Measurements from ENCODE around the gene RFC3. TPM values are rescaled to one million over a fixed set of nuclear protein-coding genes. Genes with fewer than 3 reads are reported as not detected.

RFC3 gene
- total and polyA plus RNA-seq, 2 of the 13 experiments (the other 11 are each of a cell fraction or from before 2014, with no cell fraction given) = 16.0 to 55.7 TPM

DNA sequence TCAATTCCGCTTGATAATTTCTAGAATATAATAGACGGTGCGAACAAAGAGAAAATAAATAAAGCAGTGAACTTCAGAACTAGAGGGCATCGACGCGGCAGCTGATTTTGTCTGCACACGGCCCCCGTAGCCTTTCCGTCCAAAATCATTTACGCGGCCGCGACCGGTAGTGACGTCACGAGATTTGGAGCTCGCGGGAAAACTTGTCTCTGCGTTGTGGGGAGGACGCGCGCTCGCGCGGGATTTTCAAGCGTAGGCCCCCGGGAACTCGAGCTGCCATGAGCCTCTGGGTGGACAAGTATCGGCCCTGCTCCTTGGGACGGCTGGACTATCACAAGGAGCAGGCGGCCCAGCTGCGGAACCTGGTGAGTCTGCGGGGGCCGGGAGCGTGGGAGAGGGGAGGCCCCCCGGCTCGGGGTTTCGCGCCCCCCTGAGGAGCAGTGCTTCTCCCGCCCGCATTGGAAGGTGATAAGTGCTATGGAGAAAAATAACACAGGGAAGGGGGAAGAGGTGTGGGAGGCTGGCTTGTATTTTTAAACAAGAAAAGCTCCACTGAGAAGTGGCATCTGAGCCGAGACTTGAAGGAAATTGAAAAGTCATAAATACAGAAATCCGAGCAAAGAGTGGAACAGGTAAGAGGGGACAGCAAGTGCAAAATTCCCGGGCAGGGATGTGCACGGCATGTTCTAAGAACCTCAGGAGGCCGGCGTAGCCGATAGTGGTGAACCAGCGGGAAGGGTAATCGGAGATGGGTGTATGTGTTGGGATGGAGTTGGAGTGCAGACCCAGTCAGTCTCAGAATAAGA lies at the start of gene RFC3 (continued):
- no peak for TF ChIP-seq ZNF619 (CRISPR knock-in tag; IDR thresholded peaks at IDR 0.05)
- TF ChIP-seq ZNF234 (CRISPR knock-in tag; conservative IDR thresholded peaks at IDR 0.05) = no peak
- TF ChIP-seq, protein P1, sequence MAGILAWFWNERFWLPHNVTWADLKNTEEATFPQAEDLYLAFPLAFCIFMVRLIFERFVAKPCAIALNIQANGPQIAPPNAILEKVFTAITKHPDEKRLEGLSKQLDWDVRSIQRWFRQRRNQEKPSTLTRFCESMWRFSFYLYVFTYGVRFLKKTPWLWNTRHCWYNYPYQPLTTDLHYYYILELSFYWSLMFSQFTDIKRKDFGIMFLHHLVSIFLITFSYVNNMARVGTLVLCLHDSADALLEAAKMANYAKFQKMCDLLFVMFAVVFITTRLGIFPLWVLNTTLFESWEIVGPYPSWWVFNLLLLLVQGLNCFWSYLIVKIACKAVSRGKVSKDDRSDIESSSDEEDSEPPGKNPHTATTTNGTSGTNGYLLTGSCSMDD (CRISPR knock-in tag; IDR thresholded peaks at IDR 0.05) = no peak
- TF ChIP-seq NCOR1 (IDR thresholded peaks at IDR 0.05; ENCODE audit: borderline replicate concordance, low read length) = peak; percentile 49; the same call in 1 of the 2 replicates
- TF ChIP-seq STAG1 (CRISPR knock-in tag; IDR thresholded peaks at IDR 0.05) = no peak
- peak; percentile 97 for TF ChIP-seq HOXA3 (CRISPR knock-in tag; IDR thresholded peaks at IDR 0.05)
- peak; percentile 41 for TF ChIP-seq TEAD3 (CRISPR knock-in tag; optimal IDR thresholded peaks at IDR 0.05; ENCODE audit: borderline replicate concordance)
- TF ChIP-seq ZNF230 (CRISPR knock-in tag; IDR thresholded peaks at IDR 0.05) = no peak
- peak; percentile 68 for TF ChIP-seq RBM39 (IDR thresholded peaks at IDR 0.05; ENCODE audit: low read depth, low read length, poor library complexity, severe bottlenecking)
- TF ChIP-seq, protein P2, sequence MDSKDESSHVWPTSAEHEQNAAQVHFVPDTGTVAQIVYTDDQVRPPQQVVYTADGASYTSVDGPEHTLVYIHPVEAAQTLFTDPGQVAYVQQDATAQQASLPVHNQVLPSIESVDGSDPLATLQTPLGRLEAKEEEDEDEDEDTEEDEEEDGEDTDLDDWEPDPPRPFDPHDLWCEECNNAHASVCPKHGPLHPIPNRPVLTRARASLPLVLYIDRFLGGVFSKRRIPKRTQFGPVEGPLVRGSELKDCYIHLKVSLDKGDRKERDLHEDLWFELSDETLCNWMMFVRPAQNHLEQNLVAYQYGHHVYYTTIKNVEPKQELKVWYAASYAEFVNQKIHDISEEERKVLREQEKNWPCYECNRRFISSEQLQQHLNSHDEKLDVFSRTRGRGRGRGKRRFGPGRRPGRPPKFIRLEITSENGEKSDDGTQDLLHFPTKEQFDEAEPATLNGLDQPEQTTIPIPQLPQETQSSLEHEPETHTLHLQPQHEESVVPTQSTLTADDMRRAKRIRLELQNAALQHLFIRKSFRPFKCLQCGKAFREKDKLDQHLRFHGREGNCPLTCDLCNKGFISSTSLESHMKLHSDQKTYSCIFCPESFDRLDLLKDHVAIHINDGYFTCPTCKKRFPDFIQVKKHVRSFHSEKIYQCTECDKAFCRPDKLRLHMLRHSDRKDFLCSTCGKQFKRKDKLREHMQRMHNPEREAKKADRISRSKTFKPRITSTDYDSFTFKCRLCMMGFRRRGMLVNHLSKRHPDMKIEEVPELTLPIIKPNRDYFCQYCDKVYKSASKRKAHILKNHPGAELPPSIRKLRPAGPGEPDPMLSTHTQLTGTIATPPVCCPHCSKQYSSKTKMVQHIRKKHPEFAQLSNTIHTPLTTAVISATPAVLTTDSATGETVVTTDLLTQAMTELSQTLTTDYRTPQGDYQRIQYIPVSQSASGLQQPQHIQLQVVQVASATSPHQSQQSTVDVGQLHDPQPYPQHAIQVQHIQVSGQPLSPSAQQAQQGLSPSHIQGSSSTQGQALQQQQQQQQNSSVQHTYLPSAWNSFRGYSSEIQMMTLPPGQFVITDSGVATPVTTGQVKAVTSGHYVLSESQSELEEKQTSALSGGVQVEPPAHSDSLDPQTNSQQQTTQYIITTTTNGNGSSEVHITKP (CRISPR knock-in tag; IDR thresholded peaks at IDR 0.05; ENCODE audit: low read depth) = no peak
- no peak for TF ChIP-seq SNRNP70 (IDR thresholded peaks at IDR 0.05; ENCODE audit: low read depth, low read length)
- TF ChIP-seq, protein P3, sequence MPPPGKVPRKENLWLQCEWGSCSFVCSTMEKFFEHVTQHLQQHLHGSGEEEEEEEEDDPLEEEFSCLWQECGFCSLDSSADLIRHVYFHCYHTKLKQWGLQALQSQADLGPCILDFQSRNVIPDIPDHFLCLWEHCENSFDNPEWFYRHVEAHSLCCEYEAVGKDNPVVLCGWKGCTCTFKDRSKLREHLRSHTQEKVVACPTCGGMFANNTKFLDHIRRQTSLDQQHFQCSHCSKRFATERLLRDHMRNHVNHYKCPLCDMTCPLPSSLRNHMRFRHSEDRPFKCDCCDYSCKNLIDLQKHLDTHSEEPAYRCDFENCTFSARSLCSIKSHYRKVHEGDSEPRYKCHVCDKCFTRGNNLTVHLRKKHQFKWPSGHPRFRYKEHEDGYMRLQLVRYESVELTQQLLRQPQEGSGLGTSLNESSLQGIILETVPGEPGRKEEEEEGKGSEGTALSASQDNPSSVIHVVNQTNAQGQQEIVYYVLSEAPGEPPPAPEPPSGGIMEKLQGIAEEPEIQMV (CRISPR knock-in tag; IDR thresholded peaks at IDR 0.05; ENCODE audit: low read depth) = no peak; the same call in 1 of the 2 replicates
- no peak for TF ChIP-seq ZNF496 (CRISPR knock-in tag; IDR thresholded peaks at IDR 0.05; ENCODE audit: insufficient replicate concordance)
- 0 out of 2 replicates have a peak, but pooled peaks have one; percentile 30 for TF ChIP-seq ZNF441 (CRISPR knock-in tag; IDR thresholded peaks at IDR 0.05; ENCODE audit: borderline replicate concordance)
- no peak for TF ChIP-seq ZNF572 (CRISPR knock-in tag; IDR thresholded peaks at IDR 0.05)
- TF ChIP-seq, protein P4, sequence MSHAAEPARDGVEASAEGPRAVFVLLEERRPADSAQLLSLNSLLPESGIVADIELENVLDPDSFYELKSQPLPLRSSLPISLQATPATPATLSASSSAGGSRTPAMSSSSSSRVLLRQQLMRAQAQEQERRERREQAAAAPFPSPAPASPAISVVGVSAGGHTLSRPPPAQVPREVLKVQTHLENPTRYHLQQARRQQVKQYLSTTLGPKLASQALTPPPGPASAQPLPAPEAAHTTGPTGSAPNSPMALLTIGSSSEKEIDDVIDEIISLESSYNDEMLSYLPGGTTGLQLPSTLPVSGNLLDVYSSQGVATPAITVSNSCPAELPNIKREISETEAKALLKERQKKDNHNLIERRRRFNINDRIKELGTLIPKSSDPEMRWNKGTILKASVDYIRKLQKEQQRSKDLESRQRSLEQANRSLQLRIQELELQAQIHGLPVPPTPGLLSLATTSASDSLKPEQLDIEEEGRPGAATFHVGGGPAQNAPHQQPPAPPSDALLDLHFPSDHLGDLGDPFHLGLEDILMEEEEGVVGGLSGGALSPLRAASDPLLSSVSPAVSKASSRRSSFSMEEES (CRISPR knock-in tag; IDR thresholded peaks at IDR 0.05) = no peak
- no peak; the same call in 1 of the 2 replicates for TF ChIP-seq PRMT3 (CRISPR knock-in tag; IDR thresholded peaks at IDR 0.05; ENCODE audit: borderline replicate concordance, low read depth)
- peak; percentile 75; the same call in 1 of the 2 replicates for TF ChIP-seq KDM2A (CRISPR knock-in tag; IDR thresholded peaks at IDR 0.05; ENCODE audit: borderline replicate concordance, low read depth)
- TF ChIP-seq, protein P5, sequence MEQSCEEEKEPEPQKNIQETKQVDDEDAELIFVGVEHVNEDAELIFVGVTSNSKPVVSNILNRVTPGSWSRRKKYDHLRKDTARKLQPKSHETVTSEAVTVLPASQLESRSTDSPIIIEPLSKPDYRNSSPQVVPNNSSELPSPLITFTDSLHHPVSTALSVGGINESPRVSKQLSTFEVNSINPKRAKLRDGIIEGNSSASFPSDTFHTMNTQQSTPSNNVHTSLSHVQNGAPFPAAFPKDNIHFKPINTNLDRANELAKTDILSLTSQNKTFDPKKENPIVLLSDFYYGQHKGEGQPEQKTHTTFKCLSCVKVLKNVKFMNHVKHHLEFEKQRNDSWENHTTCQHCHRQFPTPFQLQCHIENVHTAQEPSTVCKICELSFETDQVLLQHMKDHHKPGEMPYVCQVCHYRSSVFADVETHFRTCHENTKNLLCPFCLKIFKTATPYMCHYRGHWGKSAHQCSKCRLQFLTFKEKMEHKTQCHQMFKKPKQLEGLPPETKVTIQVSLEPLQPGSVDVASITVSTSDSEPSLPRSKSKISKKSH (CRISPR knock-in tag; IDR thresholded peaks at IDR 0.05; ENCODE audit: borderline replicate concordance) = no peak; the same call in 1 of the 2 replicates
